ENCODE measurements around the gene TRIM39.

GRCh38 chr6:30319146-30319835 is 7.4 kb upstream of the TRIM39 start:
- TF ChIP-seq CTCF (IDR thresholded peaks at IDR 0.05) (no peak), EP300 (IDR thresholded peaks at IDR 0.05; ENCODE audit: low read depth) (no peak), POLR2AphosphoS5 (IDR thresholded peaks at IDR 0.05) (no peak), POLR2A (IDR thresholded peaks at IDR 0.05) (no peak)

Measured in transverse colon (tissue), 4 donors.